ENCODE measurements around the gene TFIP11. TPM values are rescaled to one million over a fixed set of nuclear protein-coding genes. Genes with fewer than 3 reads are reported as not detected.

Gene TFIP11
- total RNA-seq, 1 experiment from 2014 or later, result 26.9 TPM

GRCh38 chr22:26512149-26512793, at the start of gene TFIP11 (continued):
- TF ChIP-seq ZBTB43 (CRISPR knock-in tag; IDR thresholded peaks at IDR 0.05), result no peak
- peak; percentile 84; the same call in 1 of the 2 replicates for TF ChIP-seq CBFB (CRISPR knock-in tag; IDR thresholded peaks at IDR 0.05; ENCODE audit: low read depth)
- peak; percentile 53; the same call in 1 of the 2 replicates for TF ChIP-seq ATF1 (CRISPR knock-in tag; IDR thresholded peaks at IDR 0.05)
- no peak for TF ChIP-seq ZSCAN18 (CRISPR knock-in tag; IDR thresholded peaks at IDR 0.05)
- no peak for TF ChIP-seq CDX4 (CRISPR knock-in tag; IDR thresholded peaks at IDR 0.05; ENCODE audit: borderline replicate concordance)
- peak; percentile 88; the same call in 1 of the 2 replicates for TF ChIP-seq FOXP1 (CRISPR knock-in tag; IDR thresholded peaks at IDR 0.05; ENCODE audit: borderline replicate concordance)
- peak; percentile 76 for TF ChIP-seq SP1 (CRISPR knock-in tag; conservative IDR thresholded peaks at IDR 0.05)

- Mint-ChIP-seq H3K4me3 (no peak overlapping the region), H3K27ac (peak overlapping the region; percentile 38; the same call in 1 of the 2 replicates), H3K36me3 (0 out of 2 replicates have a peak, but pooled peaks cover 3% of the 10 kb centered on the region), H3K27me3 (ENCODE audit: low read depth) (no peaks in the 10 kb centered on the region; the same call in 1 of the 2 replicates), H3K4me1 (peaks cover 79% of the 10 kb centered on the region), H3K9me3 (no peaks in the 10 kb centered on the region)
- POLR2A ChIA-PET, result interaction anchor here (0.6 kb wide), 1 partner anchor 544 kb away, joined by 3 read pairs; no protein-coding TSS in a partner anchor
- no peak for DNase-seq (ENCODE audit: low spot score)
- no peak for ATAC-seq
- TF ChIP-seq ZNF138 (CRISPR knock-in tag; conservative IDR thresholded peaks at IDR 0.05), result no peak
- no peak for TF ChIP-seq MAX (CRISPR knock-in tag; IDR thresholded peaks at IDR 0.05)
- TF ChIP-seq ETV6 (CRISPR knock-in tag; IDR thresholded peaks at IDR 0.05), result no peak
- TF ChIP-seq ERG (CRISPR knock-in tag; IDR thresholded peaks at IDR 0.05), result no peak
- TF ChIP-seq SOX15 (CRISPR knock-in tag; IDR thresholded peaks at IDR 0.05), result no peak
- no peak for TF ChIP-seq TEAD4 (CRISPR knock-in tag; IDR thresholded peaks at IDR 0.05)
- no peak for TF ChIP-seq ZNF396 (CRISPR knock-in tag; IDR thresholded peaks at IDR 0.05; ENCODE audit: borderline replicate concordance)
- no peak for TF ChIP-seq RELA (CRISPR knock-in tag; IDR thresholded peaks at IDR 0.05; ENCODE audit: borderline replicate concordance)
- no peak for TF ChIP-seq ELF4 (CRISPR knock-in tag; IDR thresholded peaks at IDR 0.05; ENCODE audit: low read depth)
- no peak; the same call in 1 of the 2 replicates for TF ChIP-seq GTF2I (CRISPR knock-in tag; conservative IDR thresholded peaks at IDR 0.05)
- TF ChIP-seq ZNF423 (CRISPR knock-in tag; IDR thresholded peaks at IDR 0.05), result no peak
- TF ChIP-seq SP1 (CRISPR knock-in tag; conservative IDR thresholded peaks at IDR 0.05), result no peak
- no peak for TF ChIP-seq USF2 (CRISPR knock-in tag; IDR thresholded peaks at IDR 0.05)
- TF ChIP-seq ZNF263 (CRISPR knock-in tag; IDR thresholded peaks at IDR 0.05; ENCODE audit: low read depth), result no peak
- TF ChIP-seq IRF2 (CRISPR knock-in tag; IDR thresholded peaks at IDR 0.05; ENCODE audit: borderline replicate concordance, low read depth), result no peak
- no peak for TF ChIP-seq NFATC4 (CRISPR knock-in tag; IDR thresholded peaks at IDR 0.05)
- TF ChIP-seq NR3C1 (CRISPR knock-in tag; conservative IDR thresholded peaks at IDR 0.05; ENCODE audit: low read depth), result no peak
- no peak for TF ChIP-seq NR2C2 (CRISPR knock-in tag; IDR thresholded peaks at IDR 0.05)
- no peak for TF ChIP-seq FOXK1 (CRISPR knock-in tag; IDR thresholded peaks at IDR 0.05)
- TF ChIP-seq SMAD3 (CRISPR knock-in tag; IDR thresholded peaks at IDR 0.05; ENCODE audit: borderline replicate concordance), result no peak
- CTCF ChIA-PET, result interaction anchor here (0.6 to 1.0 kb wide), 2 partner anchors 8 to 28 kb away, joined by 3 read pairs; no protein-coding TSS in a partner anchor
These were observed 49.6 kb upstream of the TFIP11 start for GRCh38 chr22:26561756-26562417.
